Lower lobe of right lung (tissue), 2 donors: ENCODE results near the gene TFAM. TPM values are rescaled to one million over a fixed set of nuclear protein-coding genes. Genes with fewer than 3 reads are reported as not detected.

Experiments
- ATAC-seq, 2 donors: fragments of 200-7000 bp; cut with Tn5 transposase; one replicate each; pipeline ENCODE4 v1.9.1; 2020 to 2022; ENCODE audit warnings: mild to moderate bottlenecking in 2 of 2, moderate library complexity in 2 of 2
- DNase-seq: peaks from one replicate; pipeline ENCODE4 v3.0.0-alpha.2; 2020
- H3K27ac ChIP-seq: fragments of 200-600 bp; one replicate; pipeline ENCODE4 v1.8.0; 2022
- H3K27me3 ChIP-seq: fragments of 200-600 bp; one replicate; pipeline ENCODE4 v1.8.0; 2022; ENCODE audit warnings: low read depth
- H3K36me3 ChIP-seq: fragments of 200-600 bp; one replicate; pipeline ENCODE4 v1.8.0; 2022; ENCODE audit warnings: mild to moderate bottlenecking
- H3K4me1 ChIP-seq: fragments of 200-600 bp; one replicate; pipeline ENCODE4 v1.8.0; 2022
- H3K4me3 ChIP-seq: fragments of 200-600 bp; one replicate; pipeline ENCODE4 v1.8.0; 2022; ENCODE audit warnings: mild to moderate bottlenecking
- H3K9me3 ChIP-seq: fragments of 200-600 bp; one replicate; pipeline ENCODE4 v1.8.0; 2022
- intact Hi-C: fragments of 100-400 bp; cut with DNase I; formaldehyde crosslinking; loops from one replicate; pipeline ENCODE4 v1.11.0; 2022
- total RNA-seq: library from RNA; stranded (reverse); fragmentation: NEBNext Ultra II Directional; extraction: Animal tissue kit (Norgen Biotek cat#: 25700); gene quantifications from one replicate; pipeline ENCODE4 v1.2.1, GENCODE V29; 2021
- TF ChIP-seq, protein P1 (sequence below): fragments of 200-600 bp; IDR thresholded peaks from one replicate; pipeline ENCODE4 v1.8.0; 2022; ENCODE audit warnings: antibody characterized with exemption, mild to moderate bottlenecking
- donor health status: DM: no; HTN: yes; CAD: no; lungs with severe emphysema.

The TFAM gene
- total RNA-seq, 1 donor from 2014 or later = 25.9 TPM

DNA sequence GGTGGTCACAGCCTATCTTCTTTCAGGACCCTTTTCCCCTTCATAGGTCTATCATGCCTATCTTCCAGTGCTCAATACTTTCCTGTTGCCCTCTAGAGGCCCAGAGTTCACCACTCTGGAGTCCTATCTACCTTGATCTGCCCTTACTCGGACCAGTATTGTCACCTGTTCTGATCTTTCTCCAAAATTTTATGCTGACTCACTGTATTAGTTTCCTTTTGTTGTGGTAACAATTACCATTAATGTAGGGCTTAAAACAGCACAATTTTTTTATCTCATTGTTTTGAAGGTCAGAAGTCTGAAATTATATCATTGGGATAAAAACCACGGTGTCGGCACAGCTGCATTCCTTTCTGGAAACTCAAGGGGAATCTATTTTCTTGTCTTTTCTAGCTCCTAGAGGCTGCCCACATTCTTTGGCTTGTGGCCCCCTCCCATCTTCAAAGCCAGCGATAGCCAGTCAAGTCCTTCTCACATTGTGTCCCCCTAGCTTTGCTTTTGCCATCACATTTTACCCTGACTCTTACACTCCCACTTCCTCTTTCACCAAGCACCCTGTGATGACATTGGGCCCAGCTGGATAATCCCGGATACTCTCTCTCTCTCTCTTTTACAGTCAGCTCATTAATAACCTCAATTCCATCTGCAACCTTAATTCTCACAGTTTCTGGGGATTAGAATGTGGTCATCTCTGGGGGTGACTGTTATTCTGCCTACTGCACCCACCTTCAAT is 54.6 kb downstream of the TFAM start:
- Histone ChIP-seq H3K4me1 (peaks cover 8% of the 10 kb centered on the region), H3K36me3 (no peaks in the 10 kb centered on the region), H3K9me3 (no peaks in the 10 kb centered on the region), H3K4me3 (no peak overlapping the region), H3K27me3 (no peaks in the 10 kb centered on the region), H3K27ac (no peak overlapping the region)
- intact Hi-C loops = no loop called here
- ATAC-seq (no peak), DNase-seq (no peak)
- TF ChIP-seq, protein P1, sequence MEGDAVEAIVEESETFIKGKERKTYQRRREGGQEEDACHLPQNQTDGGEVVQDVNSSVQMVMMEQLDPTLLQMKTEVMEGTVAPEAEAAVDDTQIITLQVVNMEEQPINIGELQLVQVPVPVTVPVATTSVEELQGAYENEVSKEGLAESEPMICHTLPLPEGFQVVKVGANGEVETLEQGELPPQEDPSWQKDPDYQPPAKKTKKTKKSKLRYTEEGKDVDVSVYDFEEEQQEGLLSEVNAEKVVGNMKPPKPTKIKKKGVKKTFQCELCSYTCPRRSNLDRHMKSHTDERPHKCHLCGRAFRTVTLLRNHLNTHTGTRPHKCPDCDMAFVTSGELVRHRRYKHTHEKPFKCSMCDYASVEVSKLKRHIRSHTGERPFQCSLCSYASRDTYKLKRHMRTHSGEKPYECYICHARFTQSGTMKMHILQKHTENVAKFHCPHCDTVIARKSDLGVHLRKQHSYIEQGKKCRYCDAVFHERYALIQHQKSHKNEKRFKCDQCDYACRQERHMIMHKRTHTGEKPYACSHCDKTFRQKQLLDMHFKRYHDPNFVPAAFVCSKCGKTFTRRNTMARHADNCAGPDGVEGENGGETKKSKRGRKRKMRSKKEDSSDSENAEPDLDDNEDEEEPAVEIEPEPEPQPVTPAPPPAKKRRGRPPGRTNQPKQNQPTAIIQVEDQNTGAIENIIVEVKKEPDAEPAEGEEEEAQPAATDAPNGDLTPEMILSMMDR = no peak

DNA sequence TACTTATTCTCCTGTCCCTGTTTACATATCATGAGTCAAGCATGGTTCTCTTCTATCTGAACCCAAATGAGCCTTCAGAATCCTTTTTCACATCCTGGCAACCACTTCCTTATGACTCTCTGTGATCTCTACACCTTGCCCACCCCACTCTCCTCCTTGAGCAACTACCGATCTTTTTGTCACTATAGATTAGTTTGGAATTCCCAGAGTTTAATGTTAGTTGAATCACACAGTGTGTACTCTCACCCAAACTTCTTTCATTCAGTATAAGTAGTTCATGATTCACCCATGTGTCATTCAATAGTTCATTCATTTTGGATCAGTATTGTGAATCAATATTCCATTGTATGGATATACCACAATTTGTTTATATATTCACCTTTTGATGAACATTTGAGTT is 55.3 kb downstream of the TFAM start:
- DNase-seq (no peak), ATAC-seq (no peak)
- Histone ChIP-seq H3K4me3 (no peak overlapping the region), H3K27ac (no peak overlapping the region), H3K4me1 (peaks cover 8% of the 10 kb centered on the region), H3K27me3 (no peaks in the 10 kb centered on the region), H3K9me3 (no peaks in the 10 kb centered on the region), H3K36me3 (no peaks in the 10 kb centered on the region)
- TF ChIP-seq, protein P1 = no peak
- intact Hi-C loops = no loop called here

DNA sequence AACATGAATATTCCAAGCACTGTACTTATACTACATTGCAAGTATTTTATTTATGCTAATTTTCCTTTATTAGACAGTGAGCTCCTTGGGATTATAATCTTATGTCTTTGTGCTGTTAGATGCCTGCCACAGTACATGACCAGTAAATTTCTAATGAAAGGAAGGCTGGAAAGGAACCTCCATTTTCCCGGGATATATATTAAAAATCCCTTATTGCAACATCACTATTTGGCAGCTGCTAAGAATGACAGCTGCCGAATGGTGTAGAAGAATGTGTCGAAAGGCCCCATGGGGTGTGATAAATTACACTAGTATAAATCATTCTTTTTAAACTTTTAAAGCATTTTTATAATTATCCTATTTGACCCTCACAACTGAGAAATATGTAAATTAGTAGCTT is 59.1 kb downstream of the TFAM start:
- H3K9me3 ChIP-seq = no peaks in the 10 kb centered on the region
- no peak for ATAC-seq
- no peaks in the 10 kb centered on the region for H3K36me3 ChIP-seq
- H3K4me1 ChIP-seq = no peaks in the 10 kb centered on the region
- DNase-seq = no peak
- intact Hi-C loops = no loop called here
- H3K27ac ChIP-seq = no peak overlapping the region
- no peak overlapping the region for H3K4me3 ChIP-seq
- H3K27me3 ChIP-seq = no peaks in the 10 kb centered on the region
- TF ChIP-seq, protein P1 = no peak

DNA sequence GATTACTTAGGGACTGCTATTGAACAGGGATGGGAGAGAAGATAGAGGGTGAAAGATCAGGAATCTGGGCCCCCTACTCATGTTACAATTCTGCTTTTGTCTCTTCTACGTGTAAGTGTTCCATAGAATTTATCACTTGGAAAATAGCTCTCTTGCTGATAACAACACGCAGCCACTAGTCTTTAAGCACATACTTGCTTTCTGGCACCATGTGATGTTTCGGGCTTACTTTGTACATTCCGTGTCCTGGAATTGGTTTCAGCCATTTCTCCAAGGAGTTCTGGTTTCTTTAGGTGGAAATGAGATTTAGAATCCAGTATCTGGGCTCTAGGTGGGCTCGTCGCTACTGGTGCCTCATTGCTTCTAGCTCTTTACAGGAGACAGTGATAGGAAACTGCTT is 59.7 kb downstream of the TFAM start:
- Histone ChIP-seq H3K27ac (no peak overlapping the region), H3K4me1 (no peaks in the 10 kb centered on the region), H3K4me3 (no peak overlapping the region), H3K9me3 (no peaks in the 10 kb centered on the region), H3K36me3 (no peaks in the 10 kb centered on the region), H3K27me3 (no peaks in the 10 kb centered on the region)
- intact Hi-C loops = no loop called here
- TF ChIP-seq, protein P1 = no peak
- no peak for ATAC-seq
- DNase-seq = no peak

DNA sequence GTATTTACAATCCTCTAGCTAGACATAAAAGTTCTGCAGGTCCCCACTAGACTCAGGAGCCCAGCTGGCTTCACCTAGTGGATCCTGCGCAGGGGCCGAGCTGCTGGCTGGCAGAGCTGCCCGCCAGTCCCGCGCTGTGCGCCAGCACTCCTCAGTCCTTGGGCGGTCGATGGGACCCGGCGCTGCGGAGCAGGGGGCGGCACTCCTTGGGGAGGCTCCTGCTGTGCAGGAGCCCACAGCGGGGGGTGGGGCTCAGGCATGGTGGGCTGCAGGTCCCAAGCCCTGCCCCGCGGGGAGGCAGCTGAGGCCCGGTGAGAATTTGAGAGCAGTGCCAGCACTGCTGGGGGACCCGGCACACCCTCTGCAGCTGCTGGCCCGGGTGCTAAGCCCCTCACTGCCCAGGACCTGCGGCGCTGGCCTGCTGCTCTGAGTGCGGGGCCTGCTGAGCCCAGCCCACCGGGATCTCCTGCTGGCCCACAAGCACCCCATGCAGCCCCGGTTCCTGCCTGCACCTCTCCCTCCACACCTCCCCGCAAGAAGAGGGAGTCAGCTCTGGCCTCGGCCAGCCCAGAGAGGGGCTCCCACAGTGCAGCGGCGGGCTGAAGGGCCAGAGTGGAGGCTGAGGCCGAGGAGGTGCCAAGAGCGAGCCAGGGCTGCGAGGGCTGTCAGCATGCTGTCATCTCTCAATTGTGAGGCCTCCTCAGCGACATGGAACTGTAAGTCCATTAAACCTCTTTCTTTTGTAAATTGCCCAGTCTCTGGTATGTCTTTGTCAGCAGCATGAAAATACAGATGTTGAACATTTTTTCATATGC is 63.1 kb downstream of the TFAM start:
- Histone ChIP-seq H3K36me3 (no peaks in the 10 kb centered on the region), H3K27me3 (no peaks in the 10 kb centered on the region), H3K27ac (no peak overlapping the region), H3K4me3 (no peak overlapping the region), H3K4me1 (no peaks in the 10 kb centered on the region), H3K9me3 (no peaks in the 10 kb centered on the region)
- DNase-seq (no peak), ATAC-seq (no peak)
- intact Hi-C loops = no loop called here
- TF ChIP-seq, protein P1 = no peak

Other genes starting within 250 kb of the TFAM start
- 7.5 TPM for gene IPMK, start 117.5 kb upstream of the TFAM start, total RNA-seq
- 24.5 TPM for gene CISD1, start 116.2 kb upstream of the TFAM start, total RNA-seq
- gene UBE2D1, start 50.4 kb upstream of the TFAM start, total RNA-seq = 22.9 TPM
- gene BICC1, start 127.5 kb downstream of the TFAM start, total RNA-seq = 11.0 TPM